Activated T-cell treated with anti-CD3 and anti-CD28 coated beads for 4 hours (primary cell): ENCODE measurements around the gene MDH2.
"Not testable (repeated sequence)": the region's sequence is repeated elsewhere in the genome, so short reads cannot be mapped to it uniquely, and the experiment has no call there.

Experiments used
- DNase-seq: peaks from one replicate; pipeline ENCODE4 v3.0.0-alpha.2; 2020

MDH2 gene, protein sequence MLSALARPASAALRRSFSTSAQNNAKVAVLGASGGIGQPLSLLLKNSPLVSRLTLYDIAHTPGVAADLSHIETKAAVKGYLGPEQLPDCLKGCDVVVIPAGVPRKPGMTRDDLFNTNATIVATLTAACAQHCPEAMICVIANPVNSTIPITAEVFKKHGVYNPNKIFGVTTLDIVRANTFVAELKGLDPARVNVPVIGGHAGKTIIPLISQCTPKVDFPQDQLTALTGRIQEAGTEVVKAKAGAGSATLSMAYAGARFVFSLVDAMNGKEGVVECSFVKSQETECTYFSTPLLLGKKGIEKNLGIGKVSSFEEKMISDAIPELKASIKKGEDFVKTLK

DNA sequence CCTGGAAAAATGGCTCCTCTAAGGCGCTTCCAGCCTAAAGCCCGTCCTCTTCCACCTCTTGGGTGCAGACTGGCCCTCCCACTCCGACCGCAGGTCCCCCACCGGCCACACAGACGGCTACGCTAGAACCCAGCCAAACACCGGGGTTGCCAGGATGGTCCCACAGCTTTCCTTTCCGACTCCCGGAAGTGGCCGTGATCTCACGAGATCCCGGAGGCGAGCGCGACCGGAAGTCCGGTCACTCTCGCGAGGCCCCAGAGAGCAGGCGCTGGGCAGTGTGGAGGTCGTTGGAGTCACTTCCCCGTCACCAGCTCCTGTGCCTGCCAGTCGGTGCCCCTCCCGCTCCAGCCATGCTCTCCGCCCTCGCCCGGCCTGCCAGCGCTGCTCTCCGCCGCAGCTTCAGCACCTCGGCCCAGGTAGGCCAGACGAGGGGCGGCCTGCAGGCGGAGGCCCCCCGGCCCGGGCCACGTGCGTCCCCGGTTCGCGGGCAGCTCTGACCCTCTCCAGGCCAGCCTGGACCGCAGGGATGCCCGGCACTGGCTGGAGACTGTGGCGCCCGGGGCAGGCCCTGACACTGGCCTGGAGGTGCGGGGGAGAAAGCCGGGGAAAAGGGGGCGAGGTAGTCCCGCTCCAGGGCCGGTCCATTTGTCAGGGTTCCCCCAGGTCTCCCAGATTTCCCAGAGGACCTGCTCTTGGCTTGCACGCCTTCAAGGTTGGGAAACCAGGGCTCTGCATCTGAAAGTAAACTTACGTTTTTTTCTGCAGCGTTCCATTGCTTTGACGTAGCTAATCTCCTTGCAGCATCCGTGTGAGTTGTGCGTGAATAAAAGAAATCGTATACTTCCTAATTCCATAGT is at the start of gene MDH2, which contains the start of gene STYXL1:
Gene MDH2, plus strand, starts transcription at position 296 of the 857 bp plus-strand sequence. Its CDS starts 55 bp downstream, at position 351.
Gene STYXL1, minus strand, starts transcription at position 190 of the 857 bp plus-strand sequence. CDS start 17,477 bp downstream, outside the sequence.
- DNase-seq, result peak; percentile 74

DNA sequence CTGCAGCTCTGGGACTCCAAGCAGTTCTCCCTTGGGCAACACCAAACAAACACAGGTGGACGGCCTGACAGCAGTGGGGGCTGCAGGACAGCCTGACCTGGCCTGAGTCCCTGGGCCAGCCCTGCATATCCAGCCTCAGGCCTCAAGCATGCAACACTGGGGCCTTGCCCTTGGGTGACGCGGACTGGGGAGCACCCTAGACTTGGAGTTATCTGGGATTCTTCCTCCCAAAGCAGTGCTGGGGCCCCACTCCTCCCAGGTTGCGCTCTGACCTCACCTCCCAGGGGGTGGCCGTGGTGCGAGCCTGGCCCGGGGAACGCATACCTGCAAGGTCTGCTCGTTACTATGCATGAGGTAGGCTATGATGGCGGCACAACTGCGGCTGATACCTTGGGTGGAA is 47.3 kb upstream of the MDH2 start:
- no peak for DNase-seq

DNA sequence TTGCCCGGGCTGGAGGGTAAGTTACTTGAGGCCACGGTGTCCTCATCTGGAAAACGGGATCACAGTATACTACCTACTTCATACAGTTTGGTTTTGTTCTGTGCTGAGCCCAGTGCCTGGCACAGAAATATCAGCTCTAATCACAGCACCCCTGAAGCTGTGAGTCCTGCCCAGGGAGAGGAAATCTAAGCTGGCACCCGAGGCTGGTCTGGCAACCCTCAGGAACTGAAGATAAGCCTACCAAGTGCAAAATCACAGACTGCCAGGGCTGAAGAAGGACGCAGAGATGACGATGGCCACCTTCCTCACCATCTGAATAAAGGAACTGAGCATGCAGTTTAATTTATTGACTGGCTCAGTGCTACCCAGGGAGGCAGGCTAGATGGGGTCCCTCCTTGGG is 45.8 kb upstream of the MDH2 start:
- no peak for DNase-seq

DNA sequence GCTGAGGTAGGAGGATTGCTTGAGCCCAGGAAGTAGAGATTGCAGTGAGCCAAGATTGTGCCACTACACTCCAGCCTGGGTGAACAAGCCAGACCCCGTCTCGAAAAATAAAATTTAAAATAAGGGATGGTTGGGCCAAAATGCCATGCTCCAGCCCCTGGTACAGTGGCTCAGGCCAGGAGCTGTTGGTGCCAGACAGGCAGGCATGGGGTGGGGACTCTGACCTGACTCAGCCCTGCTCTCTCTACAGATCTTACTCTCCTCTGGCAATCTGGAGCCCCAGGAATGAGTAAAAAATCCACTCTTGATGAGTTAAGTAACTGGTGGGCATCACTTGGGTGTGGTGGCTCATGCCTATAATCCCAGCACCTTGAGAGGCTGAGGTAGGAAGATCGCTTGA is 45.1 kb upstream of the MDH2 start:
- no peak for DNase-seq

DNA sequence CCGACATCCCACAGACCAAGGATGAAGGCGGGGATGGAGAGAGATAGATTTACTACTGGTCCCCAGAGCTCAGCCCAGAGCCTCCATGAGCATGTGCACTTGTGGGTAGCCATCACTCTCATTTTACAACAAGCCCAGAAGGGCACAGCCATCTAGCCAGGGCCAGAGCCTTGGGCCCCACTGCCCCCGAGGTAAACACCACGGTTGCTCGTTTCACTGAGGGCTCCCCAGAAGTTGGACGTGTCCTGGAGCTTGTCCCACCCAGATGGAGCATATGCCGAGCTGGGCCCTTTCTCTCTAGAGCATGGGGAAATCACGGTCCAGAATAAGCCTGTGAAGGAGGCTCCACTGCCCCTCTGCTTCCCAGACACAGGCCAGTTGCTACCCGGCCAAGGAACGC is 44.6 kb upstream of the MDH2 start:
- no peak for DNase-seq

DNA sequence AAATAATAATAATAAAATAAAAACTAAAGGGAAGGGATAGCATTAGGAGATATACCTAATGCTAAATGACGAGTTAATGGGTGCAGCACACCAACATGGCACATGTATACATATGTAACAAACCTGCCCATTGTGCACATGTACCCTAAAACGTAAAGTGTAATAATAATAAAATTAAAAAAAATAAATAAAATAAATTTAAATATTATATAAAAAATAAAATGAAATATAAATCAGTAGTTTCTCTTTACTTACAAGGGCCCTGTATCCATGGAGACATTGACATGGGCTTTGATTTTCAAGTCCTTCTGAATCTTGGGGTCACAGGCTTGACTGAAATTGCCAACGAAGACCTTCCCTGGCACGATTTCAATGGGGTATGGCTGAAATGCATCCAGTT is 42.9 kb upstream of the MDH2 start:
- not testable (repeated sequence) for DNase-seq

DNA sequence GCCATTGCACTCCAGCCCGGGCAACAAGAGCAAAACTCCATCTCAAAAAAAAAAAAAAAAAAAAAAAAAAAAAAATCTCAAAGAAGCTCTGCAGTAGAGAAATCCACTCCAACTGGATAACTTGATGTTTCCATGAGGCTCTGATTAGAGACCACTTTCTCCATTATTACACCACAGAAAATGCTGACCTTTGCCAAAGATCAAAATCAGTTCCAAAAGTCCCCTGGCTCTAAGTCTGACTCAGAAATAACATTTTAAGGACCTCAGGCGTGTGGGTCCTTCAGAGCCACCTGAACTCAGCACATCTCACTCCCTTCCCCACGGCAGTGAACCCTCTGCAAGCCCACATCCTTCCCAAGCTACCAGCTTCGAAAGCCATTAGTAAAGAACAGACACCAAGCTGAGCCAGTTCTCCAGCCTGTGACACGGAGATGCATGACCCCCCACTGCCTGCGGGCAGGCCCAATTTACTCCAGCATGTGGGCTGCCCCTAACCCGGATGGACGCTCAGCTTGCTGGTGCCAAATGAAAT is 39.7 kb upstream of the MDH2 start:
- DNase-seq, result no peak

DNA sequence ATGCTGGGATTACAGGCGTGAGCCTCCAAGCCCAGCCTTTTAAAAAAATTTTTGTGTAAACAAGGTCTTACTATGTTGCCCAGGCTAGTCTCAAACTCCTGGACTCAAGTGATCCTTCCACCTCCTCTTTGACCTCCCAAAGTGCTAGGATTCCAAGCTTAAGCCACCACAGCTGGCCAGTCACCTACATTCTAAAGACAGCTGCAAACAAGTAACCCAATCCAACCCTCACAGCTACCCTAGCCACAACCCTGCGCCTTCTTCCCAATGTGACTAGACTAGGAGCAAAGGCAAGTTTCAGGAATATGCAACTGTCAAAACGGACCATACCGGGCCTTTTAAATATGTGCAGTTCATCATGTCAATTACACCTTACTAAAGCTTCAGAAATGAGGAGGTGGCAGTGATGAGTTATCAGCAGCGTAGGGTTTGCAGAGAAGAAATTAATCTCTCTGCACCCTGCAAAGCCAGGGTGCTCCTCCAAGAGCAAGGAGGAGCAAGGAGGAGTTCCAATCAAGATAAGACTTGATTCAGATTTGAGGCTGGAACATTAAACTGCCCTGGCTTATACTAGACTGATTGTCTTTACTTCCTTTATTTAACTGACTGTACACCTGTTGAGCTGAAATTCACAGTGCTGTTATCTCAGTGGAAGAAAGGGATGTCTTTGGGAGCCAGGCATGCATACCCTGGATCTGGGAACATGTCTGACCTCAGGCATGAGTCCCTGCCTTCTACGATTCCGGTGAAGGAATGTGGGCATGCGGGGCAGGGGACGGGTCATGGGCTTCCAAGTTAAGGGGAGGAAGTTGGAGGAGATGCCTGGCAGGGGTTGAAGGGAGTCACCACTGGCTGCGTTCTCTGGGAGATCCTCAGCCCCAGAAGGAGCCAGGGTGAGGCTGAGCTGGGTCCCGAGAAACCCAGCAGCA is 38.0 kb upstream of the MDH2 start:
- DNase-seq, result no peak

DNA sequence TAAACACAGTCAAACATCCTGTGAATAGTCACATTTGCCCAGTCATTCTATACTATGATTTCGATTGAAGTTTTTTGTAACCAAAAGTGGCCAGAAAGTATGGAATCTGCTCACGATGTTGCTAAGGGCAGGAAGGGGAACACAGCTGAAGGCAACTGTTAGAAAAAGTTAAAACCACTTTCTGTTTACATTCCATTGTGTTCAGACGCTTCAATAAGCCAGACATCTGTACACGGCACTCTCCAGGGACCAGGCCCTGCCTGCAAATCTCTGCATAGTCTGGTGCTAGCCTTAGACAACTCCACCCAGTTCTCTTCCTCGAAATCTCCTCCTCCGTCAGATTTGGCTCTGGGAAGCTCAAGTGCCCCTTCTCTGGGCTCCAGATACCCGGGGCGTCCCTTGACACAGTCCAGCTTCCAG is 36.5 kb upstream of the MDH2 start:
- DNase-seq, result no peak

DNA sequence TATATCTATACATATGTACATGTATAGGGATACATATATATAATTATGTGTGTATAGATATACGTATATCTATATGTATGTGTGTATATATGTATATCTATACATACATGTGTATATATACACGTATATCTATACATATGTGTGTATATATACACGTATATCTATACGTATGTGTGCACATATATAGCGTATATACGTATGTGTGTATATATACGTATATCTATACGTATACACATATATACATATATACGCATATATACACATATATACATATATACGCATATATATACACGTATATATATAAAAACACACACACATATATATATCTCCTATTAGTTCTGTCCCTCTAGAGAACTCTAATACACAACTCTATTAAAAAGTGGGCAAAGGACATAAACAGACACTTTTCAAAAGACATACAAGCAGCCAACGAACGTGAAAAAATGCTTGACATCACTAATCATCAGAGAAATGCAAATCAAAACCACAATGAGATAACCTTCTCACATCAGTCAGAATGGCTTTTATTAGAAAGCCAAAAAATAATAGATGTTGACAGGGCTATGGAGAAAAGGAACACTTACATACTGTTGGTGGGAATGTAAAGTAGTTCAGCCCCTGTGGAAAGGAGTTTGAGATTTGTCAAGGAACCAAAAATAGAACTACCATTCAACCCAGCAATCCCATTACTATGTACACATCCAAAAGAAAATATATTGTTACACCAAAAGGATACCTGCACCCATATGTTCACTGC is 31.5 kb upstream of the MDH2 start:
- DNase-seq, result no peak

DNA sequence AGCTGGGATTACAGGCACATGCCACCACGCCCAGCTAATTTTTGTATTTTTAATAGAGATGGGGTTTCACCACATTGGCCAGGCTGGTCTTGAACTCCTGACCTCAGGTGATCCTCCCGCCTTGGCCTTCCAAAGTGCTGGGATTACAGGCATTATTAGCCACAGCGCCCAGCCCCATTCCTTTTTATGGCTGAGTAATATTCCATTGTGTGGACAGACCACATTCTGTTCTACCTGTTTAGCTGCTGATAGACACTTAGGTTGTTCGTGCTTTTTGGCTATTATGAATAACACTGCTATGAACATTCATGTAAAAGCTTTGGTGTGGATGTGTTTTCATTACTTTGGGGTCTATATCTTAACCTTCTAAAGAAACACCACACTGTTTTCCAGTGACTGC is 29.4 kb upstream of the MDH2 start:
- not testable (repeated sequence) for DNase-seq

DNA sequence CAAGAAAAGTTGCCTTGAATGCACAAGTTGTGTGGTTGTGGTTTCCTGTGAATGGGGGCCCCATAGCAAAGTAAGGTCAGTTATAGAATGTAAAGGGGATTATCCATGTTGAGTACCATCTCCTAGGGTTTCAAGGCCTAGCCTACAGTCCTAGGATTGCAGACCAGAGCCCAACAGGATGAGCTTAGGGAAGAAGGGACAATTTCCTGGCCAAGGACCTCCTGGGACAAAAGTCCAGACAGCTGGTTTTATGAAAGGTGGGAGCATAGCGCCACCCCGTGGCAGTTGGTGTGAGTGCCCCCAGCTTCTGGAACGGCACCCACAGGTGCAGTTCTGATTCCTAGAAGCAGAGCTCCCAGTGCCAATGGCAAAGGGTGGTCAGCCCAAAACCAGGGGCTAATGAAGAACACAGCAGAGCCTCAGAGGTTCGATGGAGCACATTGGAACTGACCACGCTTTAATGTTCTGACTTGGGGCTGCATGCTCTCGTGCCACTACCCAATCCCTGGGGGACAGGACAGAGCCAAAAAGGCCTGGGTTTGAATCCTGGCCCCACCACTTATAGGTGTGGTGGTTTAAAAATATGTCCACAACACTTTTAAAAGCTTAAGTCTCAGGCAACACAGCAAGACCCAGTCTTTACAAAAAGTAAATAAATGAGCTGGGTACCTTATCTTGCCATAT is 27.7 kb upstream of the MDH2 start:
- DNase-seq, result peak; percentile 63

DNA sequence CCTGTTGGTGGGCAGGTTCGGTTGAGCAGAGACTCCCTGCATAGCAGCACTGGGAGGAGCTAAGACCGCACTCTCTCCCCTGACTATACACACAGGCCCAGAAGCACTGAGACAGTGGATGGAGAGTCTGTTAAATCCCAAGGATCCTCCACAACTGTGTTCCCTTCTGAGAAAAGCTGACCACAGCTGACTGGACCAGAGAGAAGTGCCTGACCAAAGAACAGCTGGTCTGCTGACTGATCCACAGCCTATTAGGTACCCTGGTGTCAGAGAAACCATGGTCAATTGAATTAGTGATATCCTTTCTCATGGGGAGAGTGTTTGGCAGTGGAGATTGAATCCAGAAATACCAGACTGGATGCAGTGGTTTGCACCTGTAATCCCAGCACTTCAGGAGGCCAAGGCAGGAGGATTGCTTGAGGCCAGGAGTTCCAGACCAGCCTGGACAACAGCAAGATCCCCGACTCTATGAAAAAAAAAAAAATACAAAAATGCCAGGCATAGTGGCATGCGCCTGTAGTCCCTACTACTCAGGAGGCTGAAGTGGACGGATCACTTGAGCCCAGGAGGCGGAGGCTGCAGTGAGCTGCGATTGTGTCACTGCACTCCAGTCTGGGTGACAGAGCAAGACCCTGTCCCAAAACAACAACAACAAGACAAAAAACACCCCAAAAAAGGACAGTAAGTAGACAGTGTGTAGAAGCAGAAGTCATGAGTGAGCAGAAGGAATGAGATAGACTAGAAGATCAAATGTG is 25.7 kb upstream of the MDH2 start:
- DNase-seq, result no peak

DNA sequence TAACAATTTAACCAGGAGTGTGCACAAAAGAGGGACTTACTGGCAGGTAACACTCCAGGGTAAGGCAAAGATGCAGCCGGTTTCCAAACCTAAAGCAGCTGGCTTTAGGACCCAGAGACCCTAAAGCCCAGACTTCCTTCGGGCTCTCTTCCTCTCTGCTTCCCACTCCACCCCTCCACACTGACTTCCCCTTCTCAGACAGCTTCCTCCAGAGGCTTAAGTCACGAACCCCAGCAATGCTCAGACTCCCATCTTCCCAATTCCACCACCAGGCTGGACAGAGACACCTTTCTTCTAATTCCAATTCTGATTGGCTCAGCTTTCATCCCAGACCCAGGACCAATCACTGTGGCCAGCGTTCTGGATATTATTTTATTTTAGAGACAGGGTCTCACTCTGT is 24.9 kb upstream of the MDH2 start:
- DNase-seq, result no peak

DNA sequence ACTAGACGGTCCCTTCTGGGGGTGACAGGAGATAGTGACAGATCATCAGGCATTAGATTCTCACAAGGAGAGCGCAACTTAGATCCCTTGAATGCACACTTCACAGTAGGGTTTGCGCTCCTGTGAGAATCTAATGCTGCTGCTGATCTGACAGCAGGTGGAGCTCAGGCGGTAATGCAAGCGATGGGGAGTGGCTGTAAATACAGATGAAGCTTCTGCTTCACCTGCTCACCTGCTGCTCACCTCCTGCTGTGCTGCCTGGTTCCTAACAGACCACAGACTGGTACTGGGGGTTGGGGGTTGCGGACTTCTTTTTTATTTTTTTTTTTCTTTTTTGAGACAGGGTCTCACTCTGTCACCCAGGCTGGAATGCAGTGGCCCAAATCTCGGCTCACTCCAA is 18.2 kb upstream of the MDH2 start:
- DNase-seq, result not testable (repeated sequence)

DNA sequence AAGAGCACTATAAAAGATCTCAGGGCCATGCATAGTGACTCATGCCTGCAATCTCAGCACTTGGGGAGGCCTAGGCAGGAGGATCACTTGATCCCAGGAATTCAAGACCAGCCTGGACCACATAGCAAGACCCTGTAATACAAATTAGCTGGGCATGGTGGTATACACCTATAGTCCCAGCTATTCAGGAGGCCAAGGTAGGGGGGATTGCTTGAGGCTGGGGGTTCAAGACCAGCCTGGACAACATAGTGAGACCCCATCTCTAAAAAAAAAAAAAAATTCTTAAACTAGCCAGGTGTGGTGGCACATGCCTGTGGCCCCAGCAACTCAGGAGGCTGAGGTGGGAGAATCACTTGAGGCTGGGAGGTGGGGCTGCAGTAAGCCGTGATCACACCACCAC is 15.9 kb upstream of the MDH2 start:
- no peak for DNase-seq

DNA sequence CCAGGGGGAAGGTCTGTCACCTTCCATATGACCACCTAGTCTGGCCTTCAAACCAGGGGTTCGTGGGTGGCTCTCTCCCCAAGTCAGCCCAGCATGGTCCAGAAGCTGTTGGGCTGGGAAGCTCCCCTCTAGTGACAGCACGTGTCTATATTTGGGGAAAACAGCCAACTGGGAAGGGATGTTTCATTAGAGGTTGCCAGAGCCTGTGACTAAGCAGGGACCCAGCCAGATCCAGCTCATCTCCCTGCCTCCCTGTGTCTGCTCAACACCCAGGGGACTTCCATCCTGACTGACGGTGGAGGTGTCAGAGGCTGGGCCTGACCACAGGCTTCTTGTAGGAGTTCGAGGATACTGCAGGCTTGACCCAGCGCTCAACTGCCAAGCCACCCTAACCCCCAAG is 10.6 kb upstream of the MDH2 start:
- no peak for DNase-seq

DNA sequence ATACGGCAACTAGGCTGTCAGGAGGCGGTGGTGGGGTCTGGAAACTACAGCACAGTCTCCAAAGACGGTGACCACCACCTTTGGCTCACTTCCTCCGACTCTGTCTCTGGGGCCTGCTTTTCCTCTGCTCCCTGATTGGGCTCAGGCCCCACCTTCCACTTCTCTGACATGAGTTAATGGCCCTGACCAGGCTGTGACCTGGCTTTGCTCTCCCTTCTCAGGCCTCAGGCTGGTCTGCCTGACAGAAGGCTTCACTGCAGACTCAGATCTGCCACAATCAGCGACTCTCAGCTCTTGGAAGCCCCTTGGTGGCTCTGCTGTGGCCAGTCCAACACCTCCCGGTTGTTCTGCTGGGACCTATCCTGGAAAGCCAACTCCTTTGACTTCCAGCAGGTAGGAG is 7.8 kb upstream of the MDH2 start:
- DNase-seq, result no peak

DNA sequence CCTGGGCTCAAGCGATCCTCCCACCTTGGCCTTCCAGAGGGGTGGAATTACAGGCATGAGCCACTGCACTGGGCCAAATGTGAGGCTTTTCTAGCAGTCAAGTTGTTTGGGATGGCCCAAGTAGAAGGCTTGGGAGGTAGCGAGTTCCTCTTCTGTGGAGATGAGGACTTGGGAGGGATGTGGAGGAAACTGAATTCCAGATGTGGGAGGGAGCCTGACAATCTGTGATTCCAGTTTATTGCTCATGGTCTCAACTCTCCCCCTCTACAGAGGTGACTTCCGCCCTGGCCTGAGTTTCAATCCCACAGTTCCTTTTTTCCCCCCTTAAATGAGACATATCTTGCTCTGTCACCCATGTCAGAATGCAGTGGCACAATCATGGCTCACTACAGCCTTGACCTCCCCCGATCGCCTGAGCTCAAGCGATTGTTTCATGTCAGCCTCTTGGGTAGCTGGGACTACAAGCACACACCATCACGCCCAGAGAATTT is 3.5 kb upstream of the MDH2 start:
- no peak for DNase-seq

DNA sequence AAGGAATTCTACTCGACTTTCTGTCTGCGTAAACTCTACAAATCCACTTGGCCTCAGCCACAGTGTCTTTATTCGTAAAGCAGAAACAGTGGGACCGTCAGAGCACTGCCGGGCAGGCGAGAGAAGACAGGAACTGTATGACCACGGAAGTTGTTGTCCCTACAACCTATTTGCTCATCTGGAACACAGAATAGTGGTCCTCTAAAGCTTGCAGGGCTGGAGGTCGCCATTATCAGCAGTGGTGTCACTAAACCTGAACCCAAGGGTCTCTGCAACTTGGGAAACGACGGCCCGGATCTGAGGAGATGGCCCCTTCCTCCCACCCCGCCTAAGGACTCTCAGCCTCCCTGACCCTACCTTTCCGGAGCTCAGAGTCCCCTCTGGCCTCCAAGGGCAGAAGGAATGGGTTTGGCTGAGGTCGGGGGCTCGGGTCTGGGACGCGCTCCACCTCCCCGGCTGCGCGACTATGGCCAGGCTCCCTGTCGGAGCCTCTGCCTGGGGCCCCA is 548 bp upstream of the MDH2 start:
- DNase-seq, result no peak
